HAP-1 (cell line): Measurements from ENCODE around the gene CTIF.

Source experiments
- DNase-seq, 2 experiments: peaks; one replicate each; pipeline ENCODE4 v3.0.0-alpha.2; 2016 to 2020; ENCODE audit warnings: low spot score in 2 of 2
- H3K27me3 ChIP-seq: fragments of 250-450 bp; sonication (Bioruptor Pico); 2 replicates; pipeline ENCODE4 v1.5.1; 2020; ENCODE audit warnings: low read depth, mild to moderate bottlenecking, moderate library complexity
- H3K36me3 ChIP-seq: fragments of 250-450 bp; sonication (Bioruptor Pico); replicated peaks from 2 replicates; pipeline ENCODE4 v1.5.1; 2020; ENCODE audit warnings: mild to moderate bottlenecking
- H3K4me1 ChIP-seq: fragments of 250-450 bp; sonication (Bioruptor Pico); 2 replicates; pipeline ENCODE4 v1.5.1; 2020; ENCODE audit warnings: mild to moderate bottlenecking
- H3K4me3 ChIP-seq: fragments of 250-450 bp; sonication (Bioruptor Pico); 2 replicates; pipeline ENCODE4 v1.5.1; 2020; ENCODE audit warnings: mild to moderate bottlenecking, moderate library complexity
- H3K9me3 ChIP-seq: fragments of 250-450 bp; sonication (Bioruptor Pico); 2 replicates; pipeline ENCODE4 v1.5.1; 2020; ENCODE audit warnings: mild to moderate bottlenecking, moderate library complexity
- in situ Hi-C: fragments of 300-500 bp; cut with MboI; formaldehyde crosslinking; loops from 3 replicates; pipeline ENCODE4 v1.14.3; 2020; ENCODE audit warnings: low sequenced_read_pairs, inconsistent platforms, mixed read lengths

CTIF gene

GRCh38 chr18:48693625-48694262 is 154.9 kb downstream of the CTIF start:
- no peak for DNase-seq
- no peaks in the 10 kb centered on the region for H3K27me3 ChIP-seq
- in situ Hi-C loops = no loop called here
- H3K4me1 ChIP-seq = no peaks in the 10 kb centered on the region
- no peaks in the 10 kb centered on the region for H3K9me3 ChIP-seq
- H3K36me3 ChIP-seq = no peaks in the 10 kb centered on the region
- H3K4me3 ChIP-seq = no peak overlapping the region

GRCh38 chr18:48694295-48694694 is 155.5 kb downstream of the CTIF start:
- DNase-seq = no peak
- in situ Hi-C loops = no loop called here
- Histone ChIP-seq H3K9me3 (no peaks in the 10 kb centered on the region), H3K36me3 (no peaks in the 10 kb centered on the region), H3K27me3 (no peaks in the 10 kb centered on the region), H3K4me1 (no peaks in the 10 kb centered on the region), H3K4me3 (no peak overlapping the region)

- Histone ChIP-seq H3K4me3 (no peak overlapping the region), H3K4me1 (no peaks in the 10 kb centered on the region), H3K27me3 (no peaks in the 10 kb centered on the region), H3K9me3 (no peaks in the 10 kb centered on the region), H3K36me3 (no peaks in the 10 kb centered on the region)
- DNase-seq = no peak
- in situ Hi-C loops = no loop called here
Measured at GRCh38 chr18:48695671-48696070, 156.8 kb downstream of the CTIF start.

GRCh38 chr18:48696218-48696617 is 157.4 kb downstream of the CTIF start:
- Histone ChIP-seq H3K9me3 (no peaks in the 10 kb centered on the region), H3K27me3 (no peaks in the 10 kb centered on the region), H3K4me3 (no peak overlapping the region), H3K36me3 (no peaks in the 10 kb centered on the region), H3K4me1 (no peaks in the 10 kb centered on the region)
- in situ Hi-C loops = no loop called here
- DNase-seq = no peak

GRCh38 chr18:48697441-48697840 is 158.6 kb downstream of the CTIF start:
- in situ Hi-C loops = no loop called here
- DNase-seq = no peak
- Histone ChIP-seq H3K9me3 (no peaks in the 10 kb centered on the region), H3K4me1 (no peaks in the 10 kb centered on the region), H3K27me3 (no peaks in the 10 kb centered on the region), H3K4me3 (no peak overlapping the region), H3K36me3 (no peaks in the 10 kb centered on the region)

GRCh38 chr18:48698707-48699106 is 159.9 kb downstream of the CTIF start:
- no peaks in the 10 kb centered on the region for H3K27me3 ChIP-seq
- H3K36me3 ChIP-seq = no peaks in the 10 kb centered on the region
- in situ Hi-C loops = no loop called here
- DNase-seq = no peak
- no peaks in the 10 kb centered on the region for H3K9me3 ChIP-seq
- no peaks in the 10 kb centered on the region for H3K4me1 ChIP-seq
- H3K4me3 ChIP-seq = no peak overlapping the region

GRCh38 chr18:48699761-48700160 is 160.9 kb downstream of the CTIF start:
- DNase-seq = no peak
- no peaks in the 10 kb centered on the region for H3K4me1 ChIP-seq
- H3K9me3 ChIP-seq = no peaks in the 10 kb centered on the region
- in situ Hi-C loops = no loop called here
- H3K4me3 ChIP-seq = no peak overlapping the region
- no peaks in the 10 kb centered on the region for H3K27me3 ChIP-seq
- no peaks in the 10 kb centered on the region for H3K36me3 ChIP-seq

- Histone ChIP-seq H3K36me3 (no peaks in the 10 kb centered on the region), H3K27me3 (no peaks in the 10 kb centered on the region), H3K4me1 (no peaks in the 10 kb centered on the region), H3K9me3 (no peaks in the 10 kb centered on the region), H3K4me3 (no peak overlapping the region)
- no peak for DNase-seq
- in situ Hi-C loops = no loop called here
Measured at GRCh38 chr18:48700446-48700845, 161.6 kb downstream of the CTIF start.

- H3K4me3 ChIP-seq = no peak overlapping the region
- H3K27me3 ChIP-seq = no peaks in the 10 kb centered on the region
- in situ Hi-C loops = no loop called here
- H3K4me1 ChIP-seq = no peaks in the 10 kb centered on the region
- no peaks in the 10 kb centered on the region for H3K9me3 ChIP-seq
- DNase-seq = no peak
- H3K36me3 ChIP-seq = no peaks in the 10 kb centered on the region
Measured at GRCh38 chr18:48702346-48703027, 163.7 kb downstream of the CTIF start.

- H3K27me3 ChIP-seq = no peaks in the 10 kb centered on the region
- no peaks in the 10 kb centered on the region for H3K4me1 ChIP-seq
- no peak overlapping the region for H3K4me3 ChIP-seq
- no peaks in the 10 kb centered on the region for H3K36me3 ChIP-seq
- in situ Hi-C loops = no loop called here
- no peaks in the 10 kb centered on the region for H3K9me3 ChIP-seq
- no peak for DNase-seq
Measured at GRCh38 chr18:48703028-48703386, 164.2 kb downstream of the CTIF start.

GRCh38 chr18:48703418-48703817 is 164.6 kb downstream of the CTIF start:
- Histone ChIP-seq H3K9me3 (no peaks in the 10 kb centered on the region), H3K4me3 (no peak overlapping the region), H3K36me3 (no peaks in the 10 kb centered on the region), H3K27me3 (no peaks in the 10 kb centered on the region), H3K4me1 (no peaks in the 10 kb centered on the region)
- in situ Hi-C loops = no loop called here
- DNase-seq = no peak

- DNase-seq = no peak
- H3K4me3 ChIP-seq = no peak overlapping the region
- no peaks in the 10 kb centered on the region for H3K36me3 ChIP-seq
- H3K9me3 ChIP-seq = no peaks in the 10 kb centered on the region
- in situ Hi-C loops = no loop called here
- H3K27me3 ChIP-seq = no peaks in the 10 kb centered on the region
- no peaks in the 10 kb centered on the region for H3K4me1 ChIP-seq
Measured at GRCh38 chr18:48705043-48705442, 166.2 kb downstream of the CTIF start.

- Histone ChIP-seq H3K4me3 (no peak overlapping the region), H3K9me3 (no peaks in the 10 kb centered on the region), H3K4me1 (no peaks in the 10 kb centered on the region), H3K36me3 (no peaks in the 10 kb centered on the region), H3K27me3 (no peaks in the 10 kb centered on the region)
- DNase-seq = no peak
- in situ Hi-C loops = no loop called here
Measured at GRCh38 chr18:48705531-48705930, 166.7 kb downstream of the CTIF start.

- H3K4me1 ChIP-seq = no peaks in the 10 kb centered on the region
- no peak overlapping the region for H3K4me3 ChIP-seq
- DNase-seq = no peak
- no peaks in the 10 kb centered on the region for H3K36me3 ChIP-seq
- in situ Hi-C loops = no loop called here
- no peaks in the 10 kb centered on the region for H3K27me3 ChIP-seq
- H3K9me3 ChIP-seq = no peaks in the 10 kb centered on the region
Measured at GRCh38 chr18:48706731-48707130, 167.9 kb downstream of the CTIF start.
